ENCODE data around the gene ACTR1A.

The ACTR1A gene

DNA sequence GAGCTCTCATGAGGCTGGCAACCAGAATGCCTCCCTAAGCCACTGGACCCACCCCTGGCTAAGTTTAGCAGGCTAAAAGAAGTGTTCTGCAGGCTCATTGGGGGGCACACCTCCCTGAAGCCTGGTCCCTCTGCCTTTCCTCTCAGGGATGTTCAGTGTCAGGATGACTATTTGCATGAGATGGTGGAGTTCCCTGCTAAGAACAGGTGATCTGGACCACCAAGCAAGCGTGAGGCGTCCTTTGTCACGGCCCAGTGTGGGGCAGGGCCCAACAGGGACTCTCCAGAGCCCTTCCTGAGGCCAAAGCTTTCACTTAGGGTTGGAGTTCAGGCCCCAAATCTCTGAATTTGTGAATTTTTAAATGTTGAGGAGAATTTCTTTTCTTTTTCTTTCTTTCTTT, 13.2 kb upstream of the ACTR1A start:
- TF ChIP-seq, protein P1, sequence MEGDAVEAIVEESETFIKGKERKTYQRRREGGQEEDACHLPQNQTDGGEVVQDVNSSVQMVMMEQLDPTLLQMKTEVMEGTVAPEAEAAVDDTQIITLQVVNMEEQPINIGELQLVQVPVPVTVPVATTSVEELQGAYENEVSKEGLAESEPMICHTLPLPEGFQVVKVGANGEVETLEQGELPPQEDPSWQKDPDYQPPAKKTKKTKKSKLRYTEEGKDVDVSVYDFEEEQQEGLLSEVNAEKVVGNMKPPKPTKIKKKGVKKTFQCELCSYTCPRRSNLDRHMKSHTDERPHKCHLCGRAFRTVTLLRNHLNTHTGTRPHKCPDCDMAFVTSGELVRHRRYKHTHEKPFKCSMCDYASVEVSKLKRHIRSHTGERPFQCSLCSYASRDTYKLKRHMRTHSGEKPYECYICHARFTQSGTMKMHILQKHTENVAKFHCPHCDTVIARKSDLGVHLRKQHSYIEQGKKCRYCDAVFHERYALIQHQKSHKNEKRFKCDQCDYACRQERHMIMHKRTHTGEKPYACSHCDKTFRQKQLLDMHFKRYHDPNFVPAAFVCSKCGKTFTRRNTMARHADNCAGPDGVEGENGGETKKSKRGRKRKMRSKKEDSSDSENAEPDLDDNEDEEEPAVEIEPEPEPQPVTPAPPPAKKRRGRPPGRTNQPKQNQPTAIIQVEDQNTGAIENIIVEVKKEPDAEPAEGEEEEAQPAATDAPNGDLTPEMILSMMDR (IDR thresholded peaks at IDR 0.05; ENCODE audit: low read length, missing control alignments), result no peak
- no peak overlapping the region for H3K4me3 ChIP-seq (replicated peaks; ENCODE audit: low read depth, low read length)
- no peak for DNase-seq (ENCODE audit: low read depth)

DNA sequence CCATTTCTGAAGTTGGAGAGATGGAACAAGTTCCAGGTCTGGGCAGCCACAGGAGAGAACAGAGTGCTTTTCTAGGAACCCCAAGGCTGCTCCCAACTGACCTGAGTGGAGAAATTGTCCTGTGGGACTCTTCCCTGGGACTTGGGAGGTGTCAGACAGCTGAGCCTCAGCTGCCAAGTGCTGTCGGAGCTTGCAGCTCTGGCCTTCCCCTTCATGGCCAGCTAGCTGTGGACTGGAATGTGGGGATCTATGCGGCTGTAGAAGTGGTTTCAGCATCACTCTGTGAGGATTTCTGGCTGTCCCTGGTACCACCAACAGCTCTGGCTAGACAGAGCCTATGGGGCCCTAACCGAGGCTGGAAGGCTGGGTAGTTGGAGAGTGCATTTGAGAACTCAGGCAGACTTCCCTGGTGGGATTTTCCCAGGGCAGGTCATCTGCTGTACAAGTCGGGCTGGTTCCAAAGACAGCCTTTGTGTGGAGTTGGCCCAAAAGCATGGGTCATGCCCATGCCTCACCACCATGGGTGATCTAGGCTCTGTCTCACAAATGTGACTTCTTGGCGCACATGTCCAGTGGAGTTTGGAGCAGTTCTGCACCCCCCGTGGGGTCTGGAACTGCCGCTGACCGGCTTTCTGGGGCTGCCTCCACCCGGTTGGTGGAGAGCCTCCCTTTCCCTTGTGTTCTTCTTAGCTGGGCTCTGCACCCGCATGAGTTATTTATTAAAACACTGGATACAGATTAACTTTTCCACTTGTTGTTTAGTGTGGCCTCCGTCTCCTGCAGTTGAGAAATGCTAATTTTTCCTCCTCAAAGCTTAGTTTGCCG, 12.2 kb upstream of the ACTR1A start:
- TF ChIP-seq, protein P1 (IDR thresholded peaks at IDR 0.05; ENCODE audit: low read length, missing control alignments), result no peak
- no peak for DNase-seq (ENCODE audit: low read depth)
- no peak overlapping the region for H3K4me3 ChIP-seq (replicated peaks; ENCODE audit: low read depth, low read length)

DNA sequence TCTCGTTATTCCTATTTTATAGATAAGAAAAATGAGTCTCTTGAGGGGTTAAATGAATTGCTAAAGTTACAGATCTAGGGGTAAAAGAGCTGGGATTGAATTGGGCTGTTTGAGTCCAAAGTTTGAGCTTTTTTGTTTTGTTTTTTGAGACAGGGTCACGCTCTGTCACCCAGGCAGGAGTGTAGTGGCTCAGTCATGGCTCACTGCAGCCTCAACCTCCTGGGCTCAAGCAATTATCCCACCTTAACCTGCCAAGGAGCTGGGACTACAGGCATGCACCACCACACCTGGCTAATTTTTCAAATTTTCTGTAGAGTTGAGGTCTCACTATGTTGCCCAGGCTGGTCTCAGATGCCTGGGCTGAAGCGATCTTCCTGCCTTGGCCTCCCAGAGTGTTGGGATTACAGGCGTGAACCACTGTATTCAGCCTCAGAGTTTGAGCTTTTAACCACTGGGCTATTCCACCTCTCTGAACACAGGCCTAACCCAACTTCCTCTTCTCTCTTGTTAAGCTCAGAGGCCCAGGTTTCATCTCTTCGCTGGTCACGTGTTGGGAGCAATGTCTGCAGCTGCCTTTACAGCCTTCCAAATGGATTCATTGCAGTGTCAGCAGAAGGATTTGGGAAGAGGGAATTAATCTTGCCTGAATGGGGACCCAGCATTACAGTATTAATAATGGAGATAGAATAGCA, 9.2 kb upstream of the ACTR1A start:
- TF ChIP-seq, protein P1 (IDR thresholded peaks at IDR 0.05; ENCODE audit: low read length, missing control alignments), result no peak
- no peak overlapping the region for H3K4me3 ChIP-seq (replicated peaks; ENCODE audit: low read depth, low read length)
- DNase-seq (ENCODE audit: low read depth), result no peak

DNA sequence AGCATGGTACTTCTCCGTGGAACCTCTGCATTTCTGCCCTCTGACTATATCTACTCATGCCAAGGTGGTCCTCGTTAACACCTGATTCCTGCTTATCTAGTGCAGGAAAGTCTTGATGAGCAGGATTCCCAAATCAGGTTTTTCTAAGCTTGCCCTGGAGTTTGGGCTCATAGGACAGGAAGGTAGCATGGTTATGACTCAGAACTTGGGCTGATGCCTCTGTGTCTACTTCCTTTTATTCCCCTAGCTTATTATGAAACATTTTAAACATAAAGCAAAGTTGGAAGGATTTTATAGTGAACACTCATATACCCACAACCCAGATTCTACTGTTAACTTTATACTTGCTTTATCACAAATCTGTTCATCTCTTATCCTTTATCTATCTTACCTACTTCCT, 6.9 kb upstream of the ACTR1A start:
- peak; percentile 72 for DNase-seq (ENCODE audit: low read depth)
- H3K4me3 ChIP-seq (replicated peaks; ENCODE audit: low read depth, low read length), result no peak overlapping the region
- TF ChIP-seq, protein P1 (IDR thresholded peaks at IDR 0.05; ENCODE audit: low read length, missing control alignments), result no peak

DNA sequence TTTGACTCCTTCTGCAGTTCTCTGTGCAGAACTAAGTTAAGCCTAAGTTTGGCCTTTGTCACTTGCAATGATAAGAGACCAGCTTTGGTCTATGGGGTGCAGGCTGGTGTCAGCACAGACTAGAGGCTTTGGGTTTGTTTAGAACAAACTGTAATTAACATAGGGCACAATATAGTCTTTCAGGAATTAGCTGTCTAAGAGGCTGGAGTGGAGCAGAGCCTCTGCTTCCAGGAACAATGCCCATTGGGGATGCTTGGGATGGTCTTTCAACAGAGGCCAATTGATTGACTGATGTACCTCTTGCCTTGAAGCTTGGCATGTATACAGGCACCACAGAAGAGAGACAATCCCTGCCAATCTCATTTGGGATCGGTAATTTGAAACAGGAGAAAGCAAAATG, 6.0 kb upstream of the ACTR1A start:
- TF ChIP-seq, protein P1 (IDR thresholded peaks at IDR 0.05; ENCODE audit: low read length, missing control alignments), result no peak
- no peak for DNase-seq (ENCODE audit: low read depth)
- no peak overlapping the region for H3K4me3 ChIP-seq (replicated peaks; ENCODE audit: low read depth, low read length)

DNA sequence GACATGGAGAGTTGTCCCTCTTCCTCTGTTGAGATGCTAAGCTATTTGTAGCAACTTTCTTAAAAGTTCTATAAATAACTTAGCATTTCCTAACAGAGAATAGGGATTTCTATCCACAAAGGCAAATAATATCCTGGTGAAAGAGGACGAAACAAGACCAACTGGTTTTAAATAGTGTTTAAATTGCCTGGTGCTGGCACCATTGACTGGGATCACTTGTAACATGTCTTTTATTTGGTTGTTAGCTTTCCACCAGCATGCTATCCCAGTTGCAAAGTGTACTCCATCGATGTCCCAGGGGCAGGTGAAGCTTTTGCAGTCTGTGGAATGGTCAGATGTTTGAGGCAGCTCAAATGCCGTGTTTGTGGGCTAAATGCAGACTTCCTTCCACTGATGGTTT, 5.0 kb upstream of the ACTR1A start:
- DNase-seq (ENCODE audit: low read depth), result no peak
- no peak overlapping the region for H3K4me3 ChIP-seq (replicated peaks; ENCODE audit: low read depth, low read length)
- TF ChIP-seq, protein P1 (IDR thresholded peaks at IDR 0.05; ENCODE audit: low read length, missing control alignments), result no peak
